Kidney capillary endothelial cell (primary cell): Measurements from ENCODE around the gene CEP104.

Experiments
- DNase-seq: peaks from one replicate; pipeline ENCODE4 v3.0.0-alpha.2; 2018; ENCODE audit warnings: low spot score

The CEP104 gene

GRCh38 chr1:3868464-3869006, 11.5 kb upstream of the CEP104 start:
- no peak for DNase-seq

DNA sequence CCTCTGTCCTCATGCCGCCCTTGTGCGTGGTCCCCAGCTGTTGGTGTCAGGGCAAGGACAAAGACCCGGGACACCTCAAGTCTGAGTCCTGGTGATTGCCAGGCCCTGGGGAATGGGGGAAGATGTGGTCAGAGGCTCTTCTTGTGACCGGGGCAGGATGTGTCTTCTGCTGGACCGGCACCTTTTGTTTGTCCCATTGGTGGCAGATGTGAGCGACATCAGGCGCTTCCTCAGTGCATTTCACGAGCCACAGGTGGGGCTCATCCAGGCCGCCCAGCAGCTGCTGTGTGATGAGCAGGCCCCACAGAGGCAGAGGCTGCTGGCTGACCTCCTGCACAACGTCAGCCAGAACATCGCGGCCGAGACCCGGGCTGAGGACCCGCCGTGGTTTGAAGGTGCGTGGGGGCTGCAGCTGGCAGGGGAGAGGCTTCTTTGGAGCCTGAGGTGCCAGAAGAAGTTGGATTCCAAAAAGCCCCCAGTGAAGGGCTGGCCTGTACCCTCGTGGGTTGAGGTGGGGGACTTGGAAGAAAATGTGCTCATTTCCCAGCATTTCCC, 8.7 kb upstream of the CEP104 start:
- no peak for DNase-seq

GRCh38 chr1:3864884-3865283, 7.9 kb upstream of the CEP104 start:
- DNase-seq, result no peak

DNA sequence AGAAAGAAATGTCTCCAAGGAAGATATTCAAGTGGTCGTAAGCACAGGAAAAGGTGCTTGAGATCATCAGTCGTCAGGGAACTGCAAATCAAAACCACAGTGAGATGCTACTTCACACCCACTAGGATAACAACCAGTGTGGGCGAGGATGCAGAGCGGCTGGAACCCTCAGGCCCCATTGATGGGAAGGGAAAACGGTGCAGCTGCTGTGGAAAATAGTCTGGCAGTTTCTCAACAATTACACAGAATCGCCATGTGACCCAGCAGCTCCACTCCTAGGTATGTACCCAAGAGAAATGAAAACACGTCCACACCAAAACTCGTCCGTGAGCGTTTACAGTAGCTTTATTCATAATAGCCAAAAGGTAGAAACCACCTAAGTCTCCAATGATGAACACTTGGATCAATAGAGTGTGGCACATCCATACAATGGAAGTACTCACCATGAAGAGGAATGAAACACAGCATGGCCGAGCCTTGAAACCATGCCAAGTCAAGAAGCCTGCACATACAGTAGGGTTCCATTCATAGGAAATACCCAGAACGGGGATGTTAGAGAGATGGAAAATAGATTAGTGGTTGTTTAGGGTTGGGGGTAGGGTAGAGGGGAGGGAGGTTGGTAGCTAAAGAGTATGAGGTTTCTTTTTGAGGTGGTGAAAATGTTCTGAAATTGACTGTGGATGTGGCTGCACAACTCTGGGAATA, 6.4 kb upstream of the CEP104 start:
- DNase-seq, result no peak

DNA sequence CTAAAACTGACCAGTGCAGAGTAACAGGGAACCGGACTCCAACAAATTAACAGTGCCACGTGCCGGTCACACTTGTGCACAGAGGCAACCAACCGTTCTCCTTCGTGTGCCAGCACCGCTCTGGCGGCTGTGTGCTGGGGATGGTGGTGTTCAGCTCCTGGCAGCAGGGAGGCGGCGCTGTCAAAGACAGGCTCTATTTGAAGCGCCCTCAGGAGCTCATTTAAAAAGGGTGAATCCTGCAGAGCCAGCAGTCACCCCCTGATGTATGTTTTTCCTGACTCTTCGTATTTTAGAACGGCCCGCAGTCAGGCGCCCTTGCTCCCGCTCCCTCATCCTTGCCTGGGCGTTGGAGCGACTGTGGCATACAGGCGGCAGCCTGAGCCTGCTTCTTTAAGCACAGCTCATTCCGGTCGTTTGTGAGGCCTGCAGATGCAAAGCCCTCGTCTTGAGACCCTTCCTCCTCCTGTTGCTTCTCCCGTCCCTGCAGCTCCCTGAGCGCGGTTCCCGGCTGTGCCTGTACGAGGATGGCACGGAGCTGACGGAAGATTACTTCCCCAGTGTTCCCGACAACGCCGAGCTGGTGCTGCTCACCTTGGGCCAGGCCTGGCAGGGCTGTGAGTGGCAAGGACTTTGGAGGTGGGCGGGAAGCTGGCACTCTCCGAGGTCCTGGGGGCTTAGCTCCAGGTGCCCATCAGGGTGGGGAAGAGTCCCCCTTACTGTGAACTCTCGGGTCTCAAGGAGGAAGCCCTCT, 1.4 kb upstream of the CEP104 start:
- DNase-seq, result peak; percentile 22

- DNase-seq, result no peak
Measured at GRCh38 chr1:3857791-3858129, 749 bp upstream of the CEP104 start.

- no peak for DNase-seq
Measured at GRCh38 chr1:3852711-3853485, 4.1 kb downstream of the CEP104 start.

GRCh38 chr1:3852091-3852490, 4.9 kb downstream of the CEP104 start:
- DNase-seq, result no peak

GRCh38 chr1:3851292-3851691, 5.7 kb downstream of the CEP104 start:
- DNase-seq, result no peak

DNA sequence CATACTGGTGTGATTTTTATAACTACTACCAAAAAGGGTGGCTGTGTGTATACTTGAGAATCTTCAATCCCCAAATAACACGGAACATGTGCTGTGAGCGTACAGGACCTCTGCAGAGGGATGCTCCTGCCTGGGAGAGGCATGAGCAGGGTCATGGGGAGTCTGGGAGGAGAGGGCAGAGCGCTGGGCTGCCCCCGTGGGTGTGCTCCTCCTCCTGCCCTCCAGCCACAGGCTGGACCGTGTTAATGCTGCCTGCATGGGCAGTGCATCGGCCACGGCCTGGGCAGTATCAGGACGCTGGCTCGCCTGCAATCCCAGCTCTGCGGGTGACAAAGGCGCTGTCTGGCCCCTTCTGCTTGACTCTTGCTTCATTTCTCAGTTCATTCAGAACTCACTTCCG, 6.2 kb downstream of the CEP104 start:
- DNase-seq, result no peak

GRCh38 chr1:3847081-3847480, 9.9 kb downstream of the CEP104 start:
- DNase-seq, result no peak

DNA sequence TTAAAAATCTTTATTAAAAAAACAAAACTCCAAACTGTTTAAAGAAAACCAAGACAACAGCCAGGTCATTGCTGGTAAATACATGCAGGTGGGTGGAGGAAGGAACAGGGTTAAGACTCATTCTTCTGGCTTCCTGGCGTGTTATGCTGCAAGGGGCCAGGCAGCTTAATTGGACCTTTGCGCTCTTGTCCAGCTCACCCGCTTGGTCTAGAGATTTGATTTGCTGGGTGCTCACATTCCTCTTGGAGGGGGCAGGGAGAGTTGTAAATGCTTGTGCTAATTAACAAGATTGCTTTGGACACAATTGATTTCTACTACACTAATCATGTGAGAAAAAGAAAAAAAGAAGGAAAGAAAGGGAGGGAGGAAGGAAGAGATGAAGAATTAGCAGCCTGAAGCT, 10.5 kb downstream of the CEP104 start:
- no peak for DNase-seq

DNA sequence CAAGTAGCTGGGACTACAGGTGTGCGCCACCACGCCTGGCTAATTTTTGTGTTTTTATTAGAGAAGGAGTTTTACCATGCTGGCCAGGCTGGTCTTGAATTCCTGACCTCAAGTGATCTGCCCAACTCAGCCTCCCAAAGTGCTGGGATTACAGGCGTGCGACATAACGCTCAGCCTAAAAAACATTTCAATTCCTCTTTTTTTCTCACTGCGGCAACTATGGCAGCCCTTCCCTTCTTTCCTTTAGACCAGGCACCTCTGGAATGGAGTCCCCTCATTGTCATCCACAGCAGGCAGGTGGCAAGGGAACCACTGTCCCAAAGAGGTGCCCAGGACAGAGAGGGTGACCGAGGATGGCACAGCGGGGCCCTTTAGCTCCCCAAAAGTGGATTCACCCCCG, 14.1 kb downstream of the CEP104 start:
- no peak for DNase-seq

- DNase-seq, result no peak
Measured at GRCh38 chr1:3841491-3841890, 15.5 kb downstream of the CEP104 start.

GRCh38 chr1:3838788-3839187, 18.2 kb downstream of the CEP104 start:
- no peak for DNase-seq

DNA sequence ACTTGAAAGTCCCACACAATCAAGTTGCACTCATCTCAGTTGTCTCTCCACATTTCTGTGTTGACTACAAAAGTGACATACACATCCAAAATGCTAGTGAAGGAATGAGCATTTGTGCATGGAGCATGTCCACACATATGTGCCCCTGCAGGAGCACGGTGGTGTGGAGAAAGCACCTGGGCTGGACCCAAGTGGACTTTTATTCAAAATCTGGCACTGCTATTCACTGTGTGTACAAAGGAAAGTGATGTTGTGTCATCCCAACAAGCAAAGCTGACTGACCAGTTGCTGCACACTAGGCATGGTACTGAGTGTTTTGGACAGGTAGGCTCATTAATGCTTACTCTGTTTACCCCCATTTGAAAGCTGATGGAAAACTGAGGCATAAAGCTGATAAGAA, 19.3 kb downstream of the CEP104 start:
- DNase-seq, result no peak

DNA sequence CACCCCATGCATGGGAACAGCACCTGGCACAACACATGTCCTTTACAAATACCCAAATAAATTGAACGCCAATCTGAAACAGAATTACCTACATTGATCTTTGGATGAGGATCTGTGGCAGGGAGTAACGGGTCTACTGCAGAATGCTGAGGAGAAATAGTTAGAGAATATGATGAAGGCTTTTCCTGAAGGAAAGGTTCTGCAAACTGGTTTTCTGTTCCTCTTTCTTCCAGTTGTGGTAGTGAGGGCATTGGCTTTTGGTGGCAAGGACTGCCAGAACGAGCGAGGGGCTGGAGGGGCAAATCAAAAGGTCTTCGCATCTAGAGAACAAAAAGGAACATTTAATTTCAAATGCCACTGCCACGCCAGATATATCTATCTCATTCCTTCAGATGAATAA, 19.8 kb downstream of the CEP104 start:
- no peak for DNase-seq

DNA sequence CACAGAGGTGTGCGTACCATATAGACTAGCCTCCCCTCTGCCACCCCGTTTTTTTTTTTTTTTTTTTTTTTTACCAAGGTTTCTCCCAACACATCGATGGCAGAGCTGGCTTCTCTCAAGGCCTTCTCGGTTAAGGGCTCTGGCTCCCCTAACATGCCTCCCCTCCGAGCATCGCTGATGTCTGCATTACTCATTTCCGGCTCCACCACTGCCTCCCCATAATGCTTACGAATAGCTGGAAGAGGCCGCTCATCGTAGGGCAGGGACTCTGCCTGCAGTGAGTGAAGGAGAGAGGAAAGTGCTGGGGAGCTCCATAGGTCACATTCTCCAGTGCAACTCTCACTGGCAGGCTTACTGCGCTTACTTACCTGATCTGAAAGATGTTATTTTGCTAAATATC, 20.6 kb downstream of the CEP104 start:
- DNase-seq, result no peak

- DNase-seq, result no peak
Measured at GRCh38 chr1:3834701-3835100, 22.3 kb downstream of the CEP104 start.

- DNase-seq, result no peak
Measured at GRCh38 chr1:3831689-3832088, 25.3 kb downstream of the CEP104 start.

GRCh38 chr1:3828391-3828790, 28.6 kb downstream of the CEP104 start:
- DNase-seq, result no peak

DNA sequence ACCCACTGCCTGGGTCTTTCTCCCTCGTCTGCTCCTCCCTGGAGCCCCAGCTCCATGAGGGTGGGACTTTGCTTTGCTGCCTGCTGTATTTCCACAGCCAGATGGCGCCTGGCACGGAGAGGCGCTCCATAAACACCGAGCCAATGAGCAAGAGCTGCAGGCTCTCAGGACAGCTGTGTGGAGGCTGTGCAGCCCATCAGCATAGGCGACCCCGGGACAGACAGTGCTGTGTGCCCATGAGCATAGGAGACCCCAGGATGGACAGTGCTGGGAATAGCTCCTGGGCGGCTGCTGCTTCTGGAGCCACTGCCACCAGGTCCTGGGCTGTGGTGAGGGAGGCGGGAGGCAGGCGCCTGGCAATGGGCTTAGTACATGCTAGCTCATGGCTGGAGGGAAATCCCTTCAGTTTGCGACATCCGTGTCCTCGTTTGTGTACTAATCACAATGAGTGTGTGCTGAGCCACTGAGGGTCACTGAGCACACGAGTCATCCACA, 29.2 kb downstream of the CEP104 start:
- no peak for DNase-seq
